Erythroblast (primary cell): ENCODE data around the gene LFNG.

Experiments
- GATA1 ChIP-seq: IDR thresholded peaks from 2 replicates; pipeline ENCODE4 v1.6.1; 2011; ENCODE audit warnings: low read depth, mild to moderate bottlenecking, control low read depth, low read length, moderate library complexity
- POLR2A ChIP-seq: IDR thresholded peaks from 2 replicates; pipeline ENCODE4 v1.6.1; 2011; ENCODE audit warnings: mild to moderate bottlenecking, low read length

GRCh38 chr7:2478399-2478785 lies 41.2 kb upstream of the LFNG start:
- no peak for TF ChIP-seq POLR2A
- TF ChIP-seq GATA1, result no peak
